Kidney (tissue), 14 donors: ENCODE results near the gene TNK2. TPM values are rescaled to one million over a fixed set of nuclear protein-coding genes. Genes with fewer than 3 reads are reported as not detected.

Source experiments
- DNase-seq, 5 donors: peaks; one replicate each; pipeline ENCODE4 v3.0.0-alpha.2; 2013 to 2020
- FAIRE-seq: peaks from 2 replicates; lab custom pipeline; 2012; peaks lifted over from hg19 to GRCh38; lab: Jason Lieb, UNC
- H3K27ac ChIP-seq, 2 donors: one replicate each; pipeline ENCODE4 v1.7.0; 2013; ENCODE audit warnings: low read depth in 2 of 2, low read length in 2 of 2, inconsistent platforms in 1 of 2
- H3K27me3 ChIP-seq: one replicate; pipeline ENCODE4 v1.7.1; 2013; ENCODE audit warnings: low read length, inconsistent platforms; ENCODE audit not compliant: control insufficient read depth, insufficient read depth
- H3K36me3 ChIP-seq, 3 donors: one replicate each; pipeline versions ENCODE4 v1.7.0 to v1.7.1; 2013; ENCODE audit warnings: low read length in 3 of 3, control low read depth in 1 of 3, inconsistent platforms in 1 of 3; ENCODE audit not compliant: insufficient read depth in 3 of 3, control insufficient read depth in 2 of 3
- H3K4me1 ChIP-seq, 3 donors: one replicate each; pipeline versions ENCODE4 v1.7.0 to v1.7.1; 2013; ENCODE audit warnings: low read length in 3 of 3, inconsistent platforms in 1 of 3, low read depth in 1 of 3; ENCODE audit not compliant: control insufficient read depth in 2 of 3, insufficient read depth in 2 of 3
- H3K4me3 ChIP-seq, 3 donors: one replicate each; pipeline versions ENCODE4 v1.7.0 to v1.8.1; 2013; ENCODE audit warnings: low read length in 3 of 3, control low read depth in 1 of 3, inconsistent platforms in 1 of 3
- H3K9ac ChIP-seq, 3 donors: one replicate each; pipeline versions ENCODE4 v1.7.0 to v1.7.1; 2013; ENCODE audit warnings: low read length in 3 of 3, control low read depth in 1 of 3, inconsistent platforms in 1 of 3
- H3K9me3 ChIP-seq, 3 donors: one replicate each; pipeline versions ENCODE4 v1.7.0 to v1.7.1; 2013; ENCODE audit warnings: low read length in 3 of 3, control low read depth in 1 of 3, inconsistent platforms in 1 of 3; ENCODE audit not compliant: control insufficient read depth in 2 of 3, insufficient read depth in 1 of 3
- CTCF ChIP-seq: IDR thresholded peaks from 3 replicates; pipeline ENCODE4 v1.5.1; 2012; ENCODE audit warnings: mild to moderate bottlenecking, moderate library complexity, borderline replicate concordance; ENCODE audit not compliant: insufficient read depth; ENCODE audit errors: extremely low read depth
- intact Hi-C: fragments of 100-400 bp; cut with DNase I; formaldehyde crosslinking; loops from one replicate; pipeline ENCODE4 v1.11.1; 2022
- polyA plus RNA-seq: library from polyadenylated mRNA; stranded (reverse); fragments of 350-450 nt; fragmentation: Illumina TruSeq; extraction: RNeasy Lipid Tissue Mini Kit (QIAGEN cat#74804); gene quantifications from one replicate; pipeline ENCODE4 v1.2.3, GENCODE V29; 2014; ENCODE audit warnings: low read depth, low replicate concordance; ENCODE audit not compliant: insufficient read depth
- total RNA-seq: library from RNA; stranded (reverse); fragmentation: NEBNext Ultra II Directional; extraction: Animal tissue kit (Norgen Biotek cat#: 25700); gene quantifications from one replicate; pipeline ENCODE4 v1.2.1, GENCODE V29; 2021
- donor health status: control.
- donor health status: control.
- donor health status: control.
- donor health status: control.
- donor health status: control.
- donor health status: DM: yes; HTN: yes; CAD: no.
- donor health status: Normal renal cell carcinoma (clear cell type).

Gene TNK2
- total and polyA plus RNA-seq, 2 donors from 2014 or later: 14.7 to 42.5 TPM

GRCh38 chr3:195836476-195837135 is 71.7 kb downstream of the TNK2 start:
- TF ChIP-seq CTCF: no peak
- Histone ChIP-seq H3K27ac (no peak overlapping the region), H3K4me3 (no peak overlapping the region), H3K36me3 (no peaks in the 10 kb centered on the region), H3K9ac (no peak overlapping the region), H3K27me3 (no peaks in the 10 kb centered on the region), H3K9me3 (no peaks in the 10 kb centered on the region), H3K4me1 (no peaks in the 10 kb centered on the region)
- DNase-seq (no peak), FAIRE-seq (no peak)
- intact Hi-C loops: no loop called here

GRCh38 chr3:195835791-195836190 is 72.6 kb downstream of the TNK2 start:
- no peak for DNase-seq
- Histone ChIP-seq H3K27me3 (no peaks in the 10 kb centered on the region), H3K36me3 (no peaks in the 10 kb centered on the region), H3K27ac (no peak overlapping the region), H3K4me3 (no peak overlapping the region), H3K9me3 (no peaks in the 10 kb centered on the region), H3K4me1 (no peaks in the 10 kb centered on the region), H3K9ac (no peak overlapping the region)
- no peak for FAIRE-seq
- intact Hi-C loops: no loop called here
- TF ChIP-seq CTCF: no peak

GRCh38 chr3:195834675-195835583 is 73.4 kb downstream of the TNK2 start:
- no peaks in the 10 kb centered on the region for H3K27me3 ChIP-seq
- FAIRE-seq (no peak), DNase-seq (no peak)
- H3K27ac ChIP-seq: no peak overlapping the region
- no peaks in the 10 kb centered on the region for H3K9me3 ChIP-seq
- intact Hi-C loops: no loop called here
- TF ChIP-seq CTCF: no peak
- H3K4me3 ChIP-seq: no peak overlapping the region
- no peak overlapping the region for H3K9ac ChIP-seq
- H3K4me1 ChIP-seq: no peaks in the 10 kb centered on the region
- no peaks in the 10 kb centered on the region for H3K36me3 ChIP-seq
